KMS-11 (cell line): Measurements from ENCODE around the gene LRRC70.

Experiments
- H2AFZ ChIP-seq: fragments of 200-600 bp; sonication (generic); 2 replicates; pipeline ENCODE4 v1.6.1; 2016; ENCODE audit warnings: antibody characterized with exemption, mixed run types, low read depth
- H3K27ac ChIP-seq: fragments of 200-600 bp; sonication (generic); 2 replicates; pipeline ENCODE4 v1.6.1; 2016; ENCODE audit warnings: mild to moderate bottlenecking, mixed run types
- H3K27me3 ChIP-seq: fragments of 200-600 bp; sonication (generic); 2 replicates; pipeline ENCODE4 v1.6.1; 2017; ENCODE audit warnings: mild to moderate bottlenecking, low read depth, mixed run types, moderate library complexity; ENCODE audit not compliant: insufficient read depth
- H3K36me3 ChIP-seq: fragments of 200-600 bp; sonication (generic); 2 replicates; pipeline ENCODE4 v1.6.1; 2017; ENCODE audit warnings: mild to moderate bottlenecking, mixed run types; ENCODE audit not compliant: insufficient read depth
- H3K4me1 ChIP-seq: fragments of 200-600 bp; sonication (generic); 2 replicates; pipeline ENCODE4 v1.6.1; 2016; ENCODE audit warnings: mild to moderate bottlenecking, low read depth, mixed run types; ENCODE audit not compliant: poor library complexity, severe bottlenecking
- H3K4me2 ChIP-seq: fragments of 200-600 bp; sonication (generic); 2 replicates; pipeline ENCODE4 v1.7.0; 2016; ENCODE audit warnings: mild to moderate bottlenecking, mixed run types
- H3K4me3 ChIP-seq: fragments of 200-600 bp; sonication (generic); IDR thresholded peaks from 2 replicates; pipeline ENCODE4 v1.6.1; 2017; ENCODE audit warnings: low read depth, low read length, mixed read lengths; ENCODE audit not compliant: insufficient read depth
- H3K79me2 ChIP-seq: fragments of 200-600 bp; sonication (generic); 2 replicates; pipeline ENCODE4 v1.6.1; 2016; ENCODE audit warnings: low read depth, mixed run types; ENCODE audit not compliant: insufficient read depth
- H3K9ac ChIP-seq: fragments of 200-600 bp; sonication (generic); 2 replicates; pipeline ENCODE4 v1.6.1; 2016; ENCODE audit warnings: mild to moderate bottlenecking, mixed run types
- H4K20me1 ChIP-seq: fragments of 200-600 bp; sonication (generic); 2 replicates; pipeline ENCODE4 v1.6.1; 2016; ENCODE audit warnings: mild to moderate bottlenecking, mixed run types; ENCODE audit not compliant: insufficient read depth
- TF ChIP-seq, protein P1 (sequence below): fragments of 200-600 bp; sonication (generic); conservative IDR thresholded peaks from 2 replicates; pipeline ENCODE4 v1.6.1; 2017; ENCODE audit warnings: low read depth, mild to moderate bottlenecking, antibody characterized with exemption, low read length, moderate library complexity, mixed read lengths

Gene LRRC70, protein sequence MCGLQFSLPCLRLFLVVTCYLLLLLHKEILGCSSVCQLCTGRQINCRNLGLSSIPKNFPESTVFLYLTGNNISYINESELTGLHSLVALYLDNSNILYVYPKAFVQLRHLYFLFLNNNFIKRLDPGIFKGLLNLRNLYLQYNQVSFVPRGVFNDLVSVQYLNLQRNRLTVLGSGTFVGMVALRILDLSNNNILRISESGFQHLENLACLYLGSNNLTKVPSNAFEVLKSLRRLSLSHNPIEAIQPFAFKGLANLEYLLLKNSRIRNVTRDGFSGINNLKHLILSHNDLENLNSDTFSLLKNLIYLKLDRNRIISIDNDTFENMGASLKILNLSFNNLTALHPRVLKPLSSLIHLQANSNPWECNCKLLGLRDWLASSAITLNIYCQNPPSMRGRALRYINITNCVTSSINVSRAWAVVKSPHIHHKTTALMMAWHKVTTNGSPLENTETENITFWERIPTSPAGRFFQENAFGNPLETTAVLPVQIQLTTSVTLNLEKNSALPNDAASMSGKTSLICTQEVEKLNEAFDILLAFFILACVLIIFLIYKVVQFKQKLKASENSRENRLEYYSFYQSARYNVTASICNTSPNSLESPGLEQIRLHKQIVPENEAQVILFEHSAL

DNA sequence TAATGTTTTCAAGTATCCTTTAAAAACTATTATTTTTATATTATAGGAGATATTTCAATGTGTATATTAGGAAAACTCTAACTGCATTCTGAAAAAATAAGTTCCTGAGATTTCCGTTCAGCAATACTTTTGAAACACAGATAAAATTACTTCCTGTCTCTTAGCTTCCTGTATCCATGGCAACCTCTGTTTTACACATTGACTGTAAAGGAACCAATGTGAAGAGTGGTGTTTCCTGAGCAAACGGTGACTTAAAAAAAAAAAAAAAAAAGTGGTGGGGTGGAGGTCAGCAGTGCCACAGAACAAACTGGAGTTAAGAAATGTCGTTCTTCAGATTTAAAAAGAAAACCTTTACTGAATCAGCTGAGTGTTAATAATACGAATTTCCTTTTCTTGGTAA is at the start of gene LRRC70:
LRRC70 (plus strand) TSS at position 280 of the 400 bp plus-strand sequence. CDS start 620 bp downstream, outside the sequence.
- Histone ChIP-seq H3K9ac (no peak within 1 kb of the TSS), H3K4me3 (no peak within 1 kb of the TSS), H3K79me2 (no peaks in the 10 kb centered on the region), H3K4me1 (no peaks in the 10 kb centered on the region), H3K27ac (no peak within 1 kb of the TSS), H4K20me1 (no peaks in the 10 kb centered on the region; the same call in 1 of the 2 replicates), H3K4me2 (no peak within 1 kb of the TSS), H3K27me3 (no peaks in the 10 kb centered on the region), H2AFZ (no peak within 1 kb of the TSS), H3K36me3 (no peaks in the 10 kb centered on the region)
- TF ChIP-seq, protein P1, sequence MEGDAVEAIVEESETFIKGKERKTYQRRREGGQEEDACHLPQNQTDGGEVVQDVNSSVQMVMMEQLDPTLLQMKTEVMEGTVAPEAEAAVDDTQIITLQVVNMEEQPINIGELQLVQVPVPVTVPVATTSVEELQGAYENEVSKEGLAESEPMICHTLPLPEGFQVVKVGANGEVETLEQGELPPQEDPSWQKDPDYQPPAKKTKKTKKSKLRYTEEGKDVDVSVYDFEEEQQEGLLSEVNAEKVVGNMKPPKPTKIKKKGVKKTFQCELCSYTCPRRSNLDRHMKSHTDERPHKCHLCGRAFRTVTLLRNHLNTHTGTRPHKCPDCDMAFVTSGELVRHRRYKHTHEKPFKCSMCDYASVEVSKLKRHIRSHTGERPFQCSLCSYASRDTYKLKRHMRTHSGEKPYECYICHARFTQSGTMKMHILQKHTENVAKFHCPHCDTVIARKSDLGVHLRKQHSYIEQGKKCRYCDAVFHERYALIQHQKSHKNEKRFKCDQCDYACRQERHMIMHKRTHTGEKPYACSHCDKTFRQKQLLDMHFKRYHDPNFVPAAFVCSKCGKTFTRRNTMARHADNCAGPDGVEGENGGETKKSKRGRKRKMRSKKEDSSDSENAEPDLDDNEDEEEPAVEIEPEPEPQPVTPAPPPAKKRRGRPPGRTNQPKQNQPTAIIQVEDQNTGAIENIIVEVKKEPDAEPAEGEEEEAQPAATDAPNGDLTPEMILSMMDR = no peak

GRCh38 chr5:62533597-62533996 is 45.0 kb upstream of the LRRC70 start:
- TF ChIP-seq, protein P1 = no peak
- H4K20me1 ChIP-seq = no peaks in the 10 kb centered on the region
- no peak overlapping the region for H3K9ac ChIP-seq
- H3K36me3 ChIP-seq = peaks cover 15% of the 10 kb centered on the region
- no peaks in the 10 kb centered on the region for H3K4me1 ChIP-seq
- no peak overlapping the region for H3K4me3 ChIP-seq
- H3K27me3 ChIP-seq = no peaks in the 10 kb centered on the region
- no peaks in the 10 kb centered on the region for H3K79me2 ChIP-seq
- H2AFZ ChIP-seq = no peak overlapping the region
- no peak overlapping the region for H3K27ac ChIP-seq
- H3K4me2 ChIP-seq = no peak overlapping the region

DNA sequence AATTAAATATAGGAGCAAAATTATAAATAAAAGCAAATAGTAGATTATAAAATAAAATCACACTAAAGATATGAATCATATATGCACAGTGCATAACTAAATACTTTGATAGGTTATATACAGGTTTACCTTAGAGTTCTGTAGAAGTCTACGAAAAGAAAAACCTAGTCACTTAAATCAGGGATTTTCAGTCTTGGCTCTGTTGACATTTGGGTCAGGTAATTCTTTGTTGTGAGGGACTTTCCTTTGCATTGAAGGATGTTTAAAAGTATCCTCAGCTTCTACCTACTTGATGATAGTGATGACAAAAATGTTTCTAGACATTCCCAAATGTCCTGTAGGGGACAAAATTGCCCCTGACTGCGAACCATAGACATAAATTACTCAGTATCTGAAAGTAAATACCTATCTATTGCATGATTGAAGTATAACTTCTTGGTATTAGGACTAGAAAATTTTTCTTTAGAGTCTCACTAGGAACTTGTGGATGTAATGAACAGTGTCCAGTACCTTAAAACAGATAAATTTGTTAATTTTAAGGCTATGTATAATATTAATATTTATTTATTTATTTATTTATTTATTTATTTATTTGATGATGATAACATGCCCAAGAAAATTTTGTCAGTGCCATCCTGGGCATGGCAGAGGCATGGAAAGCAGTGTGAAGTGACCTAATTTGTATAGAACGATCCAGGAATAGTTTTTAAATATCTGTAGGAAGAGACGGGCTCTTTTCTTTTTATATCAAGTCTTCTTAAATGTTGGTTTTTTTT is 44.0 kb upstream of the LRRC70 start:
- Histone ChIP-seq H3K4me1 (no peaks in the 10 kb centered on the region), H2AFZ (no peak overlapping the region), H3K4me3 (no peak overlapping the region), H3K36me3 (peaks cover 15% of the 10 kb centered on the region), H3K4me2 (no peak overlapping the region), H3K27me3 (no peaks in the 10 kb centered on the region), H3K27ac (no peak overlapping the region), H3K79me2 (no peaks in the 10 kb centered on the region), H3K9ac (no peak overlapping the region), H4K20me1 (no peaks in the 10 kb centered on the region)
- TF ChIP-seq, protein P1 = no peak

DNA sequence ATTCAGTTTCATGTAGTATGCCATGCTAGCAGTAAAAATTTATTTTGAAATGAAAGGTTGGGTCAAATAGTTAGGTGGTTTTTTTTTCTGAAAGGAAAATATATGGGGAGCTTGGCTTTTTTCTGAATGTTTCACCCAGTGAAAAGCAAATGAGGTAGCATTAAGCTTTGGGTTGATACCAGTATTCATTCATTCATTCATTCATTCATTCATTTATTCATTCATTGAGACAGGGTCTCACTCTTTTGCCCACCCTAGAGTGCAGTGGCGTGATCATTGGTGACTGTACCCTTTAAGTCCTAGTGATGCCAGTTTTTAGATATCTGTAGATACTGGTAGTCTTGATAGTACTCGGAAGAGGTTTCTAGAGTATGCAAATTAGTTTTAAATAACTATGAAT is 42.4 kb upstream of the LRRC70 start:
- H3K79me2 ChIP-seq = no peaks in the 10 kb centered on the region
- H3K4me2 ChIP-seq = no peak overlapping the region
- H3K27ac ChIP-seq = no peak overlapping the region
- no peaks in the 10 kb centered on the region for H3K27me3 ChIP-seq
- no peak overlapping the region for H3K9ac ChIP-seq
- no peak overlapping the region for H3K4me3 ChIP-seq
- TF ChIP-seq, protein P1 = no peak
- H3K4me1 ChIP-seq = no peaks in the 10 kb centered on the region
- H4K20me1 ChIP-seq = no peaks in the 10 kb centered on the region
- H2AFZ ChIP-seq = no peak overlapping the region
- peaks cover 10% of the 10 kb centered on the region for H3K36me3 ChIP-seq
